Lung (tissue), 12 donors: ENCODE measurements around the gene TBC1D22A. TPM values are rescaled to one million over a fixed set of nuclear protein-coding genes. Genes with fewer than 3 reads are reported as not detected.

Experiments used
- ATAC-seq: fragments of 200-7000 bp; cut with Tn5 transposase; one replicate; pipeline ENCODE4 v1.9.1; 2020; ENCODE audit warnings: moderate number of reproducible peaks; ENCODE audit not compliant: insufficient read depth, low FRiP score
- DNase-seq, 3 donors: peaks; one replicate each; pipeline ENCODE4 v3.0.0-alpha.2; 2013 to 2017
- H3K27ac ChIP-seq, 2 donors: one replicate each; pipeline ENCODE4 v1.5.1; 2013; ENCODE audit warnings: mild to moderate bottlenecking in 2 of 2, moderate library complexity in 2 of 2, control low read depth in 1 of 2, inconsistent platforms in 1 of 2, low read depth in 1 of 2, low read length in 1 of 2
- H3K27me3 ChIP-seq, 3 donors: one replicate each; pipeline ENCODE4 v1.5.1; 2013; ENCODE audit warnings: low read length in 2 of 3; ENCODE audit not compliant: control insufficient read depth in 3 of 3, insufficient read depth in 3 of 3
- H3K36me3 ChIP-seq, 4 donors: one replicate each; pipeline ENCODE4 v1.5.1; 2013; ENCODE audit warnings: low read length in 4 of 4, mild to moderate bottlenecking in 1 of 4, moderate library complexity in 1 of 4; ENCODE audit not compliant: control insufficient read depth in 4 of 4, insufficient read depth in 4 of 4
- H3K4me1 ChIP-seq, 5 donors: one replicate each; pipeline ENCODE4 v1.5.1; 2013; ENCODE audit warnings: low read length in 5 of 5, mild to moderate bottlenecking in 2 of 5, moderate library complexity in 1 of 5; ENCODE audit not compliant: control insufficient read depth in 5 of 5, insufficient read depth in 5 of 5
- H3K4me3 ChIP-seq: one replicate; pipeline ENCODE4 v1.5.1; 2013; ENCODE audit warnings: mild to moderate bottlenecking, control low read depth, moderate library complexity
- H3K9ac ChIP-seq, 2 donors: one replicate each; pipeline ENCODE4 v1.5.1; 2013; ENCODE audit warnings: low read length in 2 of 2, control low read depth in 1 of 2; ENCODE audit not compliant: insufficient read depth in 1 of 2
- H3K9me3 ChIP-seq, 4 donors: one replicate each; pipeline ENCODE4 v1.5.1; 2013; ENCODE audit warnings: low read length in 3 of 4, mild to moderate bottlenecking in 1 of 4, moderate library complexity in 1 of 4; ENCODE audit not compliant: control insufficient read depth in 4 of 4, insufficient read depth in 3 of 4
- WGBS, 2 donors: extraction: QIAGEN DNeasy Blood & Tissue Kit; methylation state at CpG; one replicate each; pipeline ENCODE4 v1.1.7; 2013; 5-methylcytosine and 5-hydroxymethylcytosine counted together
- polyA plus RNA-seq, 2 donors: library from polyadenylated mRNA; stranded (reverse); fragments of 200-250 nt; gene quantifications; one replicate each; pipeline ENCODE4 v1.2.1, GENCODE V29; 2013
- total RNA-seq, 2 donors: library from RNA; depleted of rRNA in 1 of 2; stranded (reverse); fragments of >200 nt in 1 of 2; gene quantifications; one replicate each; pipeline ENCODE4 v1.2.1, GENCODE V29; 2014 to 2021
- TF ChIP-seq, protein P1 (sequence below): IDR thresholded peaks from 2 replicates; pipeline ENCODE4 v1.5.1; 2012; ENCODE audit warnings: mild to moderate bottlenecking; ENCODE audit errors: control extremely low read depth, extremely low read depth
- donor health status: control.
- donor health status: control.
- donor health status: Bipolar disorder and iron deficiency.
- donor health status: healthy.
- donor health status: DM: yes; HTN: yes; CAD: no.

TBC1D22A gene
- total and polyA plus RNA-seq, 4 donors, result 20.2 to 38.4 (median 21.0) TPM

DNA sequence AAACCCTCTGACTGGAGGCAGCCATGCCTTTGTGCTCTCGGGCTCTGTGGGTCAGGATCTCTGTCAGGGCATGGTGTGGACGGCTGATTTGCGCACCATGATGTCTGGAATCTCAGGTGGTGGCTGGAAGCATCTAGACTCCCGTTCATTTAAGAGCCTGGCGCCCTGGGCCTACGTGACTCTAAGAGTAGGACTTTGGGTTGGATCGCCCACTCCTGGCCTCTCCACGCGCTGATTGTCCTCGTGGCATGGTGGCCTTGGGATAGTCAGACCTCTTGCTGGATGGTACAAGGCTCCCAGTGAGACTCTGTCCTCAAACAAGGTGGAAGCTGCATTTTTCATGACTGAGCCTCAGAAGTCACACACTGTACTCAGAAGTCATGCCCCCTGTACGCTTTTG lies 224.3 kb downstream of the TBC1D22A start:
- Histone ChIP-seq H3K4me3 (no peak overlapping the region), H3K27me3 (no peaks in the 10 kb centered on the region), H3K27ac (no peak overlapping the region), H3K9me3 (no peaks in the 10 kb centered on the region), H3K36me3 (peaks cover 0 to 6% (median 2%) of the 10 kb centered on the region in 4 donors), H3K4me1 (no peaks in the 10 kb centered on the region), H3K9ac (no peak overlapping the region)
- DNase-seq (no peak), ATAC-seq (no peak)
- TF ChIP-seq, protein P1, sequence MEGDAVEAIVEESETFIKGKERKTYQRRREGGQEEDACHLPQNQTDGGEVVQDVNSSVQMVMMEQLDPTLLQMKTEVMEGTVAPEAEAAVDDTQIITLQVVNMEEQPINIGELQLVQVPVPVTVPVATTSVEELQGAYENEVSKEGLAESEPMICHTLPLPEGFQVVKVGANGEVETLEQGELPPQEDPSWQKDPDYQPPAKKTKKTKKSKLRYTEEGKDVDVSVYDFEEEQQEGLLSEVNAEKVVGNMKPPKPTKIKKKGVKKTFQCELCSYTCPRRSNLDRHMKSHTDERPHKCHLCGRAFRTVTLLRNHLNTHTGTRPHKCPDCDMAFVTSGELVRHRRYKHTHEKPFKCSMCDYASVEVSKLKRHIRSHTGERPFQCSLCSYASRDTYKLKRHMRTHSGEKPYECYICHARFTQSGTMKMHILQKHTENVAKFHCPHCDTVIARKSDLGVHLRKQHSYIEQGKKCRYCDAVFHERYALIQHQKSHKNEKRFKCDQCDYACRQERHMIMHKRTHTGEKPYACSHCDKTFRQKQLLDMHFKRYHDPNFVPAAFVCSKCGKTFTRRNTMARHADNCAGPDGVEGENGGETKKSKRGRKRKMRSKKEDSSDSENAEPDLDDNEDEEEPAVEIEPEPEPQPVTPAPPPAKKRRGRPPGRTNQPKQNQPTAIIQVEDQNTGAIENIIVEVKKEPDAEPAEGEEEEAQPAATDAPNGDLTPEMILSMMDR, result no peak
- WGBS, 2 donors, result 98 to 99% methylated on average over 11 of the region's 11 CpGs

DNA sequence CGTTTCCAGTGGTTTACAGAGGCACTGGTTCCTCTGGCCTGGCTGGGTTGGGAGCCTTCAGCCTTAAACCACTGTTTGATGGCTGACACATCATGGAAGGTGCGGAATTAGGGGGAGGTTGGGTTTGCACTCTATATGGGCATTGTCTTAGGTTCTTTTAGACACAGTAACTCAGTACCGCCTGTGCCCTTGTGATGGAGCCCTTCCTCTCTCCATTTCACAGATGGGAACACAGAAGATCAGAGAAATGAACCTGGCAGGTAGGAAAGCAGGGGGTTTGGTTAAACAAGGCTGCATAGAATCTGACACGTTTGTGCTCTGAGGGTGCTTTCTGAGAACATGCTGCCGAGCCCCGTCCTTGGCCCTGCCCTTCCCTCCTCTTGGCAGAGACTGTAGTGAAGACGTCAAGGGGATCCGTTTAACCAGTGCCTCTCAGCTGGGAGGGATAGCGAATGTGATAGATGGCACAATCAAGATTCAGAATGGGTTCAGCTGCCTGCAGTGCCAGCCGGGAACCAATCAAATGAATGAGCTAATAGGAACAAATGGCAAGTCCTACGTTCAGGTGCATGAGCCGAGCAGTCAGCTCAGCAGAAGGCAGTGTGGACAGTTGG lies 228.6 kb downstream of the TBC1D22A start:
- WGBS, 2 donors, result 93% methylated on average over 12 of the region's 12 CpGs
- peaks cover 0 to 8% (median 0%) of the 10 kb centered on the region in 5 donors for H3K4me1 ChIP-seq
- no peak overlapping the region for H3K27ac ChIP-seq
- ATAC-seq (no peak), DNase-seq (no peak)
- H3K36me3 ChIP-seq, result peaks cover 0 to 18% (median 3%) of the 10 kb centered on the region in 4 donors
- H3K4me3 ChIP-seq, result no peak overlapping the region
- no peaks in the 10 kb centered on the region for H3K9me3 ChIP-seq
- no peaks in the 10 kb centered on the region for H3K27me3 ChIP-seq
- TF ChIP-seq, protein P1, result no peak
- H3K9ac ChIP-seq, result no peak overlapping the region

DNA sequence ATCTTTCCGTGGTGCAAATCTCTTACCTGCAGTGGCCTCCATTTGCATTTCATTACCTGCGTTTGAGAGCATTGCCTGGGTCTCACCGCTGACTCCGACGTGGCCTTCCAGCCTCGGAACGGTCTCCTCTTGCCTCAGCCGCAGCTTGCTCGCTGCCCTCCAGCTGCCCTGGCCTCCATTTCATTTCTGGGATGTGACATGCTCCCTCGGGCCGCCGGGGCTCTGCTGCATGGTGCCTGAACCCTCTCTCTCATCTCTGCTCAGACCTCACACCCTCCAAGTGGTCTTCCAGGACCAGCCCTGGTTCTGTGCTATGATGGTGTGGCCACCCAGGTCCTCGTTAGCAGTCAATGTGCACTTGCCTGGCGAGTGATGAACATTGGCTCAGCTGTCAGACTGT lies 229.2 kb downstream of the TBC1D22A start:
- no peak for ATAC-seq
- no peaks in the 10 kb centered on the region for H3K27me3 ChIP-seq
- H3K9me3 ChIP-seq, result no peaks in the 10 kb centered on the region
- H3K36me3 ChIP-seq, result peaks cover 0 to 18% (median 3%) of the 10 kb centered on the region in 4 donors
- TF ChIP-seq, protein P1, result no peak
- DNase-seq, result no peak
- no peak overlapping the region for H3K9ac ChIP-seq
- no peak overlapping the region for H3K4me3 ChIP-seq
- H3K27ac ChIP-seq, result no peak overlapping the region
- H3K4me1 ChIP-seq, result peaks cover 0 to 8% (median 0%) of the 10 kb centered on the region in 5 donors
- WGBS, 2 donors, result 90 to 94% methylated on average over 14 of the region's 14 CpGs
